K562 treated with DMSO at 1 percent for 12 hours (cell line): ENCODE data around the gene MEIS3. TPM values are rescaled to one million over a fixed set of nuclear protein-coding genes. Genes with fewer than 3 reads are reported as not detected.

Experiments
- total RNA-seq: library from RNA; unstranded; fragments of 300-600 nt; gene quantifications from 2 replicates; pipeline ENCODE4 v1.2.3, GENCODE V29; 2022; ENCODE audit not compliant: insufficient read depth

Gene MEIS3
- 4.2 and 5.2 TPM in 2 replicates for total RNA-seq

GRCh38 chr19:47419030-47419783 lies at the start of gene MEIS3:
TSS of gene MEIS3 (minus strand) at chr19:47419527. CDS start at chr19:47419081, 446 bp downstream.

Other genes with a start within 250 kb of the MEIS3 start
- gene BBC3, start 188.3 kb downstream of the MEIS3 start, total RNA-seq: 40.8 and 44.7 TPM in 2 replicates
- gene CCDC9, start 163.0 kb downstream of the MEIS3 start, total RNA-seq: 16.5 and 20.8 TPM in 2 replicates
- 24.7 and 36.8 TPM in 2 replicates for gene INAFM1, start 144.6 kb downstream of the MEIS3 start, total RNA-seq
- 0.83 and 0.90 TPM in 2 replicates for gene C5AR1, start 109.7 kb downstream of the MEIS3 start, total RNA-seq
- 0.17 TPM in 1 of 2 replicates, not detected in the other for gene C5AR2, start 87.4 kb downstream of the MEIS3 start, total RNA-seq
- 10.3 and 16.7 TPM in 2 replicates for gene DHX34, start 70.2 kb downstream of the MEIS3 start, total RNA-seq
- gene SLC8A2, start 52.4 kb upstream of the MEIS3 start, total RNA-seq: 0.42 and 0.56 TPM in 2 replicates
- gene KPTN, start 64.7 kb upstream of the MEIS3 start, total RNA-seq: 6.4 and 8.5 TPM in 2 replicates
- gene NAPA, start 95.5 kb upstream of the MEIS3 start, total RNA-seq: 126 and 144 TPM in 2 replicates
- gene ZNF541, start 153.6 kb upstream of the MEIS3 start, total RNA-seq: 0.31 TPM in 1 of 2 replicates, not detected in the other
- gene BICRA, start 189.6 kb upstream of the MEIS3 start, total RNA-seq: 3.5 and 8.5 TPM in 2 replicates